OCI-LY7 (cell line): ENCODE data around the gene PAFAH1B1. TPM values are rescaled to one million over a fixed set of nuclear protein-coding genes. Genes with fewer than 3 reads are reported as not detected.
"Not testable (repeated sequence)": the region's sequence is repeated elsewhere in the genome, so short reads cannot be mapped to it uniquely, and the experiment has no call there.

ENCODE experiments used
- BruUV-seq: library from RNA; stranded (reverse); fragments of 400-500 nt; replicated peaks from 2 replicates; lab custom pipeline; 2021; lab: Mats Ljungman, UMichigan
- CTCF ChIA-PET: fragments of 300-600 bp; sonication (Branson Sonifier 250); formaldehyde crosslinking; loops from one replicate; lab custom pipeline; 2022; ENCODE audit warnings: antibody characterized with exemption; ENCODE audit not compliant: unreplicated experiment; lab: Charles Lee
- POLR2A ChIA-PET: fragments of 300-600 bp; sonication (Branson Sonifier 250); formaldehyde crosslinking; loops from one replicate; lab custom pipeline; 2022; ENCODE audit warnings: antibody characterized with exemption; lab: Charles Lee
- DNase-seq: peaks from one replicate; pipeline ENCODE4 v3.0.0-alpha.2; 2015; ENCODE audit warnings: low spot score
- H2AFZ ChIP-seq: fragments of 200-600 bp; sonication (generic), shearing (Covaris generic); 2 replicates; pipeline ENCODE4 v1.6.1; 2014; ENCODE audit warnings: mild to moderate bottlenecking, antibody characterized with exemption, low read length, moderate library complexity
- H3K27ac ChIP-seq: fragments of 200-600 bp; sonication (generic); 2 replicates; pipeline ENCODE4 v1.5.1; 2014; ENCODE audit warnings: mixed run types, low read depth, mild to moderate bottlenecking, moderate library complexity, low read length, inconsistent platforms; ENCODE audit not compliant: poor library complexity, severe bottlenecking
- H3K36me3 ChIP-seq: fragments of 200-600 bp; sonication (generic); 2 replicates; pipeline ENCODE4 v1.6.1; 2014; ENCODE audit warnings: mild to moderate bottlenecking, antibody characterized with exemption, low read length, moderate library complexity, mixed read lengths; ENCODE audit not compliant: insufficient read depth
- H3K4me1 ChIP-seq: fragments of 200-600 bp; sonication (generic); 2 replicates; pipeline ENCODE4 v1.5.1; 2014; ENCODE audit warnings: mild to moderate bottlenecking, low read length; ENCODE audit not compliant: insufficient read depth, poor library complexity, severe bottlenecking
- H3K4me2 ChIP-seq: fragments of 200-600 bp; sonication (generic); 2 replicates; pipeline ENCODE4 v1.6.1; 2014; ENCODE audit warnings: mild to moderate bottlenecking, low read length
- H3K4me3 ChIP-seq: fragments of 200-600 bp; sonication (generic); 2 replicates; pipeline ENCODE4 v1.5.1; 2014; ENCODE audit warnings: mild to moderate bottlenecking, low read depth, low read length; ENCODE audit not compliant: poor library complexity, severe bottlenecking
- H3K79me2 ChIP-seq: fragments of 200-600 bp; sonication (generic); 2 replicates; pipeline ENCODE4 v1.6.1; 2016; ENCODE audit warnings: low read depth, mild to moderate bottlenecking, low read length, moderate library complexity, mixed read lengths; ENCODE audit not compliant: insufficient read depth
- H3K9me2 ChIP-seq: fragments of 200-600 bp; sonication (generic); 2 replicates; pipeline ENCODE4 v1.6.1; 2016; ENCODE audit warnings: mild to moderate bottlenecking, low read length, mixed read lengths; ENCODE audit not compliant: insufficient read depth
- H3K9me3 ChIP-seq: fragments of 200-600 bp; sonication (generic); 2 replicates; pipeline ENCODE4 v1.6.1; 2014; ENCODE audit warnings: mild to moderate bottlenecking, mixed run types, low read length, mixed read lengths
- H4K20me1 ChIP-seq: fragments of 200-600 bp; sonication (generic); 2 replicates; pipeline ENCODE4 v1.6.1; 2014; ENCODE audit warnings: mild to moderate bottlenecking, antibody characterized with exemption, low read length, moderate library complexity, mixed read lengths; ENCODE audit not compliant: insufficient read depth
- EZH2phosphoT487 ChIP-seq: fragments of 200-600 bp; sonication (generic); IDR thresholded peaks from 2 replicates; pipeline ENCODE4 v1.6.1; 2018; ENCODE audit warnings: low read depth, borderline replicate concordance, mild to moderate bottlenecking, mixed run types, antibody characterized with exemption, low read length, moderate library complexity, mixed read lengths
- intact Hi-C: fragments of 100-400 bp; cut with micrococcal nuclease; formaldehyde crosslinking; loops from one replicate; pipeline ENCODE4 v1.10.0; 2022; ENCODE audit not compliant: unreplicated experiment
- total RNA-seq, 2 experiments: library from RNA; depleted of rRNA in 1 of 2; stranded (reverse); fragments of >200 nt in 1 of 2; shearing (Covaris generic) in 1 of 2; gene quantifications; 2 replicates each; pipeline ENCODE4 v1.2.3, GENCODE V29; 2014 to 2022
- TF ChIP-seq, protein P1 (sequence below): fragments of 200-600 bp; sonication (generic); conservative IDR thresholded peaks from 2 replicates; pipeline ENCODE4 v1.5.1; 2014; ENCODE audit warnings: mild to moderate bottlenecking, antibody characterized with exemption, low read length, moderate library complexity, mixed read lengths

The PAFAH1B1 gene
- total RNA-seq, 2 experiments from 2014 or later: 51.1 to 127 TPM

DNA sequence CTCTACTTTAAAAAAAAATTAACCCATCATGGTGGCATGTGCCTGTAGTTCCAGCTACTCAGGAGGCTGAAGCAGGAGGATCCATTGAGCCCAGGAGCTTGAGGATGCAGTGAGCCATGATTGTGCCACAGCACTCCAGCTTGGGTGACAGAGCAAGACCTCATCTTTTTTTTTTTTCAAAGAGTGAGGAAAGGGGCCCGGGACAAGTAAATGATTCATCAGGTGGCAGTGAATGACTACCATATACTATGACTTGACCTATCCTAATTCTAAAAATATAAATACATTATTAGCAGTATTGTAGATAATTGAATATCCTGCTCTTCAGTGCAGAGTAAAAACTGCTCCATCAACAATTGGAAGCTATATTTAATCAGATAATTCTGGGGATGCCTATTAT is 62.8 kb downstream of the PAFAH1B1 start:
- Histone ChIP-seq H4K20me1 (no peaks in the 10 kb centered on the region), H3K9me3 (no peaks in the 10 kb centered on the region), H3K4me1 (no peaks in the 10 kb centered on the region), H3K4me2 (no peak overlapping the region), H3K4me3 (no peak overlapping the region), H3K9me2 (no peaks in the 10 kb centered on the region), H3K27ac (no peak overlapping the region), H3K36me3 (peaks cover 54% of the 10 kb centered on the region), H2AFZ (no peak overlapping the region), H3K79me2 (peaks cover 91% of the 10 kb centered on the region)
- POLR2A ChIA-PET: no interaction called here
- TF ChIP-seq, protein P1, sequence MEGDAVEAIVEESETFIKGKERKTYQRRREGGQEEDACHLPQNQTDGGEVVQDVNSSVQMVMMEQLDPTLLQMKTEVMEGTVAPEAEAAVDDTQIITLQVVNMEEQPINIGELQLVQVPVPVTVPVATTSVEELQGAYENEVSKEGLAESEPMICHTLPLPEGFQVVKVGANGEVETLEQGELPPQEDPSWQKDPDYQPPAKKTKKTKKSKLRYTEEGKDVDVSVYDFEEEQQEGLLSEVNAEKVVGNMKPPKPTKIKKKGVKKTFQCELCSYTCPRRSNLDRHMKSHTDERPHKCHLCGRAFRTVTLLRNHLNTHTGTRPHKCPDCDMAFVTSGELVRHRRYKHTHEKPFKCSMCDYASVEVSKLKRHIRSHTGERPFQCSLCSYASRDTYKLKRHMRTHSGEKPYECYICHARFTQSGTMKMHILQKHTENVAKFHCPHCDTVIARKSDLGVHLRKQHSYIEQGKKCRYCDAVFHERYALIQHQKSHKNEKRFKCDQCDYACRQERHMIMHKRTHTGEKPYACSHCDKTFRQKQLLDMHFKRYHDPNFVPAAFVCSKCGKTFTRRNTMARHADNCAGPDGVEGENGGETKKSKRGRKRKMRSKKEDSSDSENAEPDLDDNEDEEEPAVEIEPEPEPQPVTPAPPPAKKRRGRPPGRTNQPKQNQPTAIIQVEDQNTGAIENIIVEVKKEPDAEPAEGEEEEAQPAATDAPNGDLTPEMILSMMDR: no peak
- no peak for TF ChIP-seq EZH2phosphoT487
- CTCF ChIA-PET: no interaction called here
- intact Hi-C loops: no loop called here
- no peak for DNase-seq
- no TSS peak for BruUV-seq

DNA sequence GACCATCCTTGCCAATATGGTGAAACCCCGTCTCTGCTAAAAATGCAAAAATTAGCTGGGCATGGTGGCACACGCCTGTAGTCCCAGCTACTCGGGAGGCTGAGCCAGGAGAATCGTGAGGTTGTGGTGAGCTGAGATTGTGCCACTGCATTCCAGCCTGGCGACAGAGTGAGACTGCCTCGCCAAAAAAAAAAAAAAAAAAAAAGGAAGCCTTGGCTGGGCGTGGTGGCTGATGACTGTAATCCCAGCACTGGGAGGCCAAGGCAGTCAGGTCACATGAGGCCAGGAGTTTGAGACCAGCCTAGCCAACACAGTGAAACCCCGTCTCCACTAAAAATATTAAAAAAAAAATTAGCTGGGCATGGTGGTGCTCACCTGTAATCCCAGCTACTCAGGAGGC is 65.9 kb downstream of the PAFAH1B1 start:
- BruUV-seq, H3K9me2 ChIP-seq, H3K27ac ChIP-seq, H3K4me3 ChIP-seq, H2AFZ ChIP-seq, H4K20me1 ChIP-seq, H3K4me1 ChIP-seq, DNase-seq, CTCF ChIA-PET, H3K4me2 ChIP-seq, H3K9me3 ChIP-seq, intact Hi-C loops: not testable (repeated sequence)
- peaks cover 53% of the 10 kb centered on the region for H3K36me3 ChIP-seq
- POLR2A ChIA-PET: interaction anchor here (0.8 kb wide), 1 partner anchor 260 kb away, joined by 4 read pairs; no protein-coding TSS in a partner anchor
- H3K79me2 ChIP-seq: peaks cover 96% of the 10 kb centered on the region

DNA sequence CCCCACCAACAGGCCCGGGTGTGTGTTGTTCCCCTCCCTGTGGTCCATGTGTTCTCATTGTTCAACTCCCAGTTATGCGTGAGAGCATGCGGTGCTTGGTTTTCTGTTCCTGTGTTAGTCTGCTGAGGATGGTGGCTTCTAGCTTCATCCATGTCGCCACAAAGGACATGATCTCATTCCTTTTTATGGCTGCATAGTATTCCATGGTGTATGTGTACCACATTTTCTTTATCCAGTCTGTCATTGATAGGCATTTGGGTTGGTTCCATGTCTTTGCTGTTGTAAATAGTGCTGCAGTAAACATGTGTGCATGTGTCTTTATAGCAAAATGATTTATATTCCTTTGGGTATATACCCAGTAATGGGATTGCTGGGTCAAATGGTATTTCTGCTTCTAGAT is 67.0 kb downstream of the PAFAH1B1 start:
- H2AFZ ChIP-seq, intact Hi-C loops, H3K9me3 ChIP-seq, H3K4me1 ChIP-seq, CTCF ChIA-PET, DNase-seq, H3K4me2 ChIP-seq, H3K4me3 ChIP-seq, POLR2A ChIA-PET, H3K9me2 ChIP-seq, H4K20me1 ChIP-seq, BruUV-seq, H3K27ac ChIP-seq: not testable (repeated sequence)
- H3K36me3 ChIP-seq: peaks cover 60% of the 10 kb centered on the region
- H3K79me2 ChIP-seq: peaks cover 96% of the 10 kb centered on the region

DNA sequence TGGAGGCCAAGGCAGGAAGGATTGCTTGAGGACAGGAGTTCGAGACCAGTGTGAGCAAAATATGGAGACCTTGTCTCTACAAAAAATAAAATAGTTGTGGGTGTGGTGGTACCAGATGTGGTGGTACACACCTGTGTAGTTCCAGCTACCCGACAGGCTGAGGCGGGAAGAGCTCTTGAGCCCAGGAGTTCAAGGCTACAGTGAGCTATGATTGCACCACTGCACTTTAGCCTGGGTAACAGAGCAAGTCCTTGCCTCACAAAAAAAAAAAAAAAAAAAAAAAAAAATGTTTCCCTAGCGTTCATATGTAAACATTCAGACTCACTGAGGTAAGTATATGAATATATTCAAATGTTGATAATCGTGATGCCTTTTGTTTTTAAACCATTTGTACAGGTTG is 78.6 kb downstream of the PAFAH1B1 start:
- Histone ChIP-seq H3K9me2 (no peaks in the 10 kb centered on the region), H3K4me3 (no peak overlapping the region), H3K9me3 (peaks cover 7% of the 10 kb centered on the region; the same call in 1 of the 2 replicates), H2AFZ (no peak overlapping the region), H3K4me2 (no peak overlapping the region), H3K4me1 (no peaks in the 10 kb centered on the region), H3K27ac (no peak overlapping the region), H4K20me1 (no peaks in the 10 kb centered on the region), H3K36me3 (peaks cover 93% of the 10 kb centered on the region), H3K79me2 (peaks cover 7% of the 10 kb centered on the region; the same call in 1 of the 2 replicates)
- ChIA-PET POLR2A (interaction anchor here (0.6 kb wide), 1 partner anchor 76 kb away, joined by 4 read pairs; no protein-coding TSS in a partner anchor), CTCF (no interaction called here)
- no peak for TF ChIP-seq EZH2phosphoT487
- TF ChIP-seq, protein P1: no peak
- intact Hi-C loops: loop anchor here (10.0 kb wide), 1 partner anchor 157 kb away; the partner anchor contains the start of gene METTL16
- no peak for DNase-seq
- BruUV-seq: no TSS peak

DNA sequence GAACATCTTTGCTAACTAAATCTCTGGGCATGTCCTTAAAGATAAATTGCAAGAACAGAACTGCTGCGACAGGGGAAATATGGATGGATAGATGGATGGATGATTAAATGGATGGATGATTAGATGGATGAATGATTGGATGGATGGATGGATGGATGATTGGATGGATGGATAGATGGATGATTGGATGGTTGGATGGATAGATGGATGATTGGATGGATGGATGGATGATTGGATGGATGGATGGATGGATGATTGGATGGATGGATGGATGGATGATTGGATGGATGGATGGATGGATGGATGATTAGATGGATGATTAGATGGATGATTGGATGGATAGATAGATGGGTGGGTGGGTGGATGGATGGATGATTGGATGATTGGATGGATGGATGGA is 85.8 kb downstream of the PAFAH1B1 start:
- H3K9me3 ChIP-seq, CTCF ChIA-PET, H3K9me2 ChIP-seq, H3K79me2 ChIP-seq, H3K27ac ChIP-seq, DNase-seq, H3K4me2 ChIP-seq, BruUV-seq, H3K4me1 ChIP-seq, POLR2A ChIA-PET, H2AFZ ChIP-seq, H4K20me1 ChIP-seq, H3K4me3 ChIP-seq: not testable (repeated sequence)
- H3K36me3 ChIP-seq: peaks cover 95% of the 10 kb centered on the region
- intact Hi-C loops: loop anchor here (10.0 kb wide), 1 partner anchor 164 kb away; the partner anchor contains the start of gene METTL16
